HepG2 (cell line): ENCODE results near the gene C5orf47. TPM values are rescaled to one million over a fixed set of nuclear protein-coding genes. Genes with fewer than 3 reads are reported as not detected.

Experiments used
- ATAC-seq: fragments of 200-7000 bp; cut with Tn5 transposase; 3 replicates; pipeline ENCODE4 v1.9.1; 2020; ENCODE audit warnings: mild to moderate bottlenecking, moderate library complexity
- BruUV-seq: library from RNA; stranded (reverse); fragments of 400-500 nt; replicated peaks from 2 replicates; lab custom pipeline; 2021; lab: Mats Ljungman, UMichigan
- CTCF ChIA-PET: fragments of 300-600 bp; formaldehyde crosslinking; extraction: SDS; loops from one replicate; lab custom pipeline; 2021; ENCODE audit warnings: low total read pairs, inconsistent platforms, low intra/inter-chr PET ratio; lab: Yijun Ruan, JAX
- POLR2A ChIA-PET: fragments of 350-600 bp; sonication (Branson Sonifier 250); formaldehyde crosslinking; loops from one replicate; lab custom pipeline; 2020; ENCODE audit warnings: antibody characterized with exemption, inconsistent platforms; lab: Yijun Ruan, JAX
- DNase-seq: peaks from one replicate; pipeline ENCODE4 v3.0.0-alpha.2; 2015; ENCODE audit warnings: low spot score
- FAIRE-seq: peaks from 3 replicates; lab custom pipeline; 2011; peaks lifted over from hg19 to GRCh38; lab: Jason Lieb, UNC
- H2AFZ ChIP-seq: one replicate; pipeline ENCODE4 v1.6.1; 2011; ENCODE audit warnings: low read length, inconsistent platforms
- H3K27ac ChIP-seq: fragments of 300-600 bp; 3 replicates; pipeline ENCODE4 v1.8.0; 2011; ENCODE audit warnings: mixed run types, mild to moderate bottlenecking, mixed read lengths, low read length, inconsistent platforms; ENCODE audit not compliant: insufficient read depth; ENCODE audit errors: extremely low read length
- H3K27me3 ChIP-seq, 2 experiments: fragments of 200-600 bp in 1 of 2; 2 replicates in 1 of 2; 3 replicates in 1 of 2; pipeline versions ENCODE4 v1.6.0 to v1.8.0; 2011; ENCODE audit warnings: low read length in 2 of 2, mild to moderate bottlenecking in 2 of 2, moderate library complexity in 2 of 2, inconsistent platforms in 1 of 2; ENCODE audit not compliant: insufficient read depth in 2 of 2, control insufficient read depth in 1 of 2
- H3K36me3 ChIP-seq, 2 experiments: fragments of 200-600 bp in 1 of 2; replicated peaks in 1 of 2; 2 replicates in 1 of 2; 3 replicates in 1 of 2; pipeline versions ENCODE4 v1.5.1 to v1.8.0; 2011; ENCODE audit warnings: low read length in 2 of 2, inconsistent platforms in 1 of 2; ENCODE audit not compliant: insufficient read depth in 2 of 2, control insufficient read depth in 1 of 2
- H3K4me1 ChIP-seq: 2 replicates; pipeline ENCODE4 v1.5.1; 2012; ENCODE audit warnings: low read length, inconsistent platforms; ENCODE audit not compliant: insufficient read depth
- H3K4me2 ChIP-seq: 2 replicates; pipeline ENCODE4 v1.6.0; 2011; ENCODE audit warnings: low read depth, low read length, inconsistent platforms
- H3K4me3 ChIP-seq, 3 experiments: fragments of 200-600 bp in 1 of 3; sonication (generic), shearing (Covaris generic) in 1 of 3; replicated peaks in 1 of 3; 2 replicates each; pipeline ENCODE4 v1.5.1; 2011 to 2016; ENCODE audit warnings: low read length in 3 of 3, inconsistent platforms in 2 of 3, low read depth in 2 of 3, mild to moderate bottlenecking in 2 of 3, control low read depth in 1 of 3, mixed read lengths in 1 of 3; ENCODE audit not compliant: insufficient read depth in 1 of 3
- H3K79me2 ChIP-seq: one replicate; pipeline ENCODE4 v1.6.1; 2011; ENCODE audit warnings: low read length, inconsistent platforms; ENCODE audit not compliant: insufficient read depth
- H3K9ac ChIP-seq: 2 replicates; pipeline ENCODE4 v1.6.0; 2011; ENCODE audit warnings: mild to moderate bottlenecking, low read depth, low read length, inconsistent platforms; ENCODE audit not compliant: insufficient read depth
- H3K9me3 ChIP-seq: 2 replicates; pipeline ENCODE4 v1.5.1; 2012; ENCODE audit warnings: mild to moderate bottlenecking, low read length
- H4K20me1 ChIP-seq: 2 replicates; pipeline ENCODE4 v1.6.0; 2011; ENCODE audit warnings: inconsistent platforms, mild to moderate bottlenecking, low read length, moderate library complexity; ENCODE audit not compliant: insufficient read depth
- ADNP ChIP-seq: sonication (generic); formaldehyde crosslinking; IDR thresholded peaks from 2 replicates; pipeline ENCODE4 v1.4.0; 2020; ENCODE audit warnings: missing genetic modification reagents
- ARNTL ChIP-seq: sonication (generic); formaldehyde crosslinking; IDR thresholded peaks from 2 replicates; pipeline ENCODE4 v1.4.0; 2020; ENCODE audit warnings: mild to moderate bottlenecking, missing genetic modification reagents
- ATAD3A ChIP-seq: sonication (generic); formaldehyde crosslinking; IDR thresholded peaks from 2 replicates; pipeline ENCODE4 v1.4.0; 2020; ENCODE audit warnings: missing genetic modification reagents
- CHD4 ChIP-seq: fragments of 200-600 bp; sonication (generic); IDR thresholded peaks from 2 replicates; pipeline ENCODE4 v1.7.0; 2017; ENCODE audit warnings: mild to moderate bottlenecking, low read length, borderline replicate concordance
- HNF1B ChIP-seq: sonication (generic); formaldehyde crosslinking; IDR thresholded peaks from 2 replicates; pipeline ENCODE4 v1.5.1; 2020; ENCODE audit warnings: mild to moderate bottlenecking, moderate library complexity, missing genetic modification reagents
- NR2C2 ChIP-seq: sonication (generic); formaldehyde crosslinking; IDR thresholded peaks from 2 replicates; pipeline ENCODE4 v1.4.0; 2020; ENCODE audit warnings: missing genetic modification reagents, mild to moderate bottlenecking, moderate library complexity, borderline replicate concordance
- RCOR2 ChIP-seq: IDR thresholded peaks from 2 replicates; pipeline ENCODE4 v1.6.1; 2016; ENCODE audit warnings: missing biosample characterization, missing genetic modification reagents
- SIX4 ChIP-seq: sonication (generic); formaldehyde crosslinking; IDR thresholded peaks from 2 replicates; pipeline ENCODE4 v1.4.0; 2020; ENCODE audit warnings: missing genetic modification reagents
- TCF7 ChIP-seq: sonication (generic); IDR thresholded peaks from 2 replicates; pipeline ENCODE4 v1.6.1; 2016; ENCODE audit warnings: antibody characterized with exemption, low read depth
- TSC22D2 ChIP-seq: sonication (generic); formaldehyde crosslinking; IDR thresholded peaks from 2 replicates; pipeline ENCODE4 v1.5.1; 2020; ENCODE audit warnings: missing genetic modification reagents, mild to moderate bottlenecking, borderline replicate concordance
- ZC3H4 ChIP-seq: sonication (generic); formaldehyde crosslinking; IDR thresholded peaks from 2 replicates; pipeline ENCODE4 v1.4.0; 2020; ENCODE audit warnings: missing genetic modification reagents, borderline replicate concordance
- ZMYM2 ChIP-seq: sonication (generic); formaldehyde crosslinking; IDR thresholded peaks from 2 replicates; pipeline ENCODE4 v1.8.0; 2022; ENCODE audit warnings: mild to moderate bottlenecking, missing genetic modification reagents
- ZMYM3 ChIP-seq: sonication (generic); formaldehyde crosslinking; IDR thresholded peaks from 2 replicates; pipeline ENCODE4 v1.5.1; 2020; ENCODE audit warnings: mild to moderate bottlenecking, missing genetic modification reagents
- ZNF75D ChIP-seq: sonication (generic); formaldehyde crosslinking; IDR thresholded peaks from 2 replicates; pipeline ENCODE4 v1.8.1; 2023; ENCODE audit warnings: missing genetic modification reagents, mild to moderate bottlenecking, borderline replicate concordance
- WGBS: methylation state at CpG from one replicate; pipeline ENCODE4 v1.1.6; 2017; ENCODE audit warnings: low lambda C conversion rate; 5-methylcytosine and 5-hydroxymethylcytosine counted together
- in situ Hi-C: cut with HindIII; loops from 2 replicates; pipeline ENCODE4 v1.10.0; 2017; ENCODE audit warnings: low pct_unique_long_range_greater_than_20kb; ENCODE audit not compliant: extremely low pct_ligation_motif_present
- intact Hi-C: fragments of 100-400 bp; cut with micrococcal nuclease; formaldehyde crosslinking; loops from one replicate; pipeline ENCODE4 v1.10.0; 2022; ENCODE audit not compliant: unreplicated experiment
- polyA plus RNA-seq, 8 experiments: library from polyadenylated mRNA; depleted of rRNA in 3 of 8; stranded (reverse) in 7 of 8; unstranded in 1 of 8; fragments of >200 nt; fragmentation: Illumina TruSeq in 4 of 8; extraction: Trizol in 4 of 8; gene quantifications; 2 replicates each; pipeline versions ENCODE4 v1.2.1 to v1.2.3, GENCODE V29; 2011 to 2016; ENCODE audit warnings: low read depth in 4 of 8, missing spikeins in 1 of 8, mixed read lengths in 1 of 8; ENCODE audit not compliant: insufficient read depth in 1 of 8
- total RNA-seq, 5 experiments: library from RNA; depleted of rRNA; stranded (reverse); fragments of >200 nt; fragmentation: Illumina TruSeq; extraction: Trizol; gene quantifications; 2 replicates each; pipeline ENCODE4 v1.2.3, GENCODE V29; 2016; ENCODE audit warnings: low read depth in 1 of 5
- TF ChIP-seq, protein P1 (sequence below): sonication (generic); formaldehyde crosslinking; IDR thresholded peaks from 2 replicates; pipeline ENCODE4 v1.5.0; 2020; ENCODE audit warnings: mild to moderate bottlenecking, missing genetic modification reagents, moderate library complexity
- TF ChIP-seq, protein P2 (sequence below): sonication (generic); formaldehyde crosslinking; IDR thresholded peaks from 2 replicates; pipeline ENCODE4 v1.5.1; 2020; ENCODE audit warnings: mild to moderate bottlenecking, missing genetic modification reagents, moderate library complexity

Gene C5orf47
- total and polyA plus RNA-seq, 2 of the 13 experiments (the other 11 are each of a cell fraction or from before 2014, with no cell fraction given) = not detected

GRCh38 chr5:173970878-173971650, 17.9 kb upstream of the C5orf47 start:
- DNase-seq (peak; percentile 24), ATAC-seq (no peak), FAIRE-seq (peak; percentile 28)
- Histone ChIP-seq H3K27me3 (no peaks in the 10 kb centered on the region), H3K9me3 (no peaks in the 10 kb centered on the region), H3K4me1 (peaks cover 81% of the 10 kb centered on the region), H2AFZ (no peak overlapping the region), H4K20me1 (no peaks in the 10 kb centered on the region), H3K4me3 (peak overlapping the region in 1 of 3 experiments; percentile 53; a peak in 1 of 6 replicates), H3K27ac (peak overlapping the region; percentile 85), H3K4me2 (peak overlapping the region; percentile 68), H3K9ac (peak overlapping the region; percentile 71; the same call in 1 of the 2 replicates), H3K36me3 (no peaks in the 10 kb centered on the region), H3K79me2 (no peaks in the 10 kb centered on the region)
- intact Hi-C loops (no loop called here), in situ Hi-C loops (loop anchor here (5.0 to 25.0 kb wide), 3 partner anchors 79 to 354 kb away; partner anchors contain the start of gene BOD1)
- no TSS peak for BruUV-seq
- POLR2A ChIA-PET = interaction anchor here (0.6 to 3.3 kb wide), 11 partner anchors 17 to 345 kb away, joined by 3 to 44 read pairs (median 11); partner anchors contain the start of gene CPEB4
- CTCF ChIA-PET = no interaction called here
- 92% methylated on average over 18 of the region's 18 CpGs for WGBS
- TF ChIP-seq SIX4 (CRISPR knock-in tag) (peak; percentile 19; the same call in 1 of the 2 replicates), ZNF75D (no peak), ARNTL (0 out of 2 replicates have a peak, but pooled peaks have one; percentile 16), TSC22D2 (CRISPR knock-in tag) (no peak), HNF1B (peak; percentile 45; the same call in 1 of the 2 replicates), ZMYM3 (peak; percentile 92), ATAD3A (CRISPR knock-in tag) (no peak), RCOR2 (CRISPR knock-in tag) (peak; percentile 64; the same call in 1 of the 2 replicates), NR2C2 (CRISPR knock-in tag) (no peak), ZC3H4 (CRISPR knock-in tag) (no peak), CHD4 (0 out of 2 replicates have a peak, but pooled peaks have one; percentile 32), TCF7 (peak; percentile 21; the same call in 1 of the 2 replicates), ADNP (peak; percentile 83), ZMYM2 (CRISPR knock-in tag) (0 out of 2 replicates have a peak, but pooled peaks have one; percentile 22)
- TF ChIP-seq, protein P1, sequence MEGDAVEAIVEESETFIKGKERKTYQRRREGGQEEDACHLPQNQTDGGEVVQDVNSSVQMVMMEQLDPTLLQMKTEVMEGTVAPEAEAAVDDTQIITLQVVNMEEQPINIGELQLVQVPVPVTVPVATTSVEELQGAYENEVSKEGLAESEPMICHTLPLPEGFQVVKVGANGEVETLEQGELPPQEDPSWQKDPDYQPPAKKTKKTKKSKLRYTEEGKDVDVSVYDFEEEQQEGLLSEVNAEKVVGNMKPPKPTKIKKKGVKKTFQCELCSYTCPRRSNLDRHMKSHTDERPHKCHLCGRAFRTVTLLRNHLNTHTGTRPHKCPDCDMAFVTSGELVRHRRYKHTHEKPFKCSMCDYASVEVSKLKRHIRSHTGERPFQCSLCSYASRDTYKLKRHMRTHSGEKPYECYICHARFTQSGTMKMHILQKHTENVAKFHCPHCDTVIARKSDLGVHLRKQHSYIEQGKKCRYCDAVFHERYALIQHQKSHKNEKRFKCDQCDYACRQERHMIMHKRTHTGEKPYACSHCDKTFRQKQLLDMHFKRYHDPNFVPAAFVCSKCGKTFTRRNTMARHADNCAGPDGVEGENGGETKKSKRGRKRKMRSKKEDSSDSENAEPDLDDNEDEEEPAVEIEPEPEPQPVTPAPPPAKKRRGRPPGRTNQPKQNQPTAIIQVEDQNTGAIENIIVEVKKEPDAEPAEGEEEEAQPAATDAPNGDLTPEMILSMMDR (CRISPR knock-in tag) = peak; percentile 56
- TF ChIP-seq, protein P2, sequence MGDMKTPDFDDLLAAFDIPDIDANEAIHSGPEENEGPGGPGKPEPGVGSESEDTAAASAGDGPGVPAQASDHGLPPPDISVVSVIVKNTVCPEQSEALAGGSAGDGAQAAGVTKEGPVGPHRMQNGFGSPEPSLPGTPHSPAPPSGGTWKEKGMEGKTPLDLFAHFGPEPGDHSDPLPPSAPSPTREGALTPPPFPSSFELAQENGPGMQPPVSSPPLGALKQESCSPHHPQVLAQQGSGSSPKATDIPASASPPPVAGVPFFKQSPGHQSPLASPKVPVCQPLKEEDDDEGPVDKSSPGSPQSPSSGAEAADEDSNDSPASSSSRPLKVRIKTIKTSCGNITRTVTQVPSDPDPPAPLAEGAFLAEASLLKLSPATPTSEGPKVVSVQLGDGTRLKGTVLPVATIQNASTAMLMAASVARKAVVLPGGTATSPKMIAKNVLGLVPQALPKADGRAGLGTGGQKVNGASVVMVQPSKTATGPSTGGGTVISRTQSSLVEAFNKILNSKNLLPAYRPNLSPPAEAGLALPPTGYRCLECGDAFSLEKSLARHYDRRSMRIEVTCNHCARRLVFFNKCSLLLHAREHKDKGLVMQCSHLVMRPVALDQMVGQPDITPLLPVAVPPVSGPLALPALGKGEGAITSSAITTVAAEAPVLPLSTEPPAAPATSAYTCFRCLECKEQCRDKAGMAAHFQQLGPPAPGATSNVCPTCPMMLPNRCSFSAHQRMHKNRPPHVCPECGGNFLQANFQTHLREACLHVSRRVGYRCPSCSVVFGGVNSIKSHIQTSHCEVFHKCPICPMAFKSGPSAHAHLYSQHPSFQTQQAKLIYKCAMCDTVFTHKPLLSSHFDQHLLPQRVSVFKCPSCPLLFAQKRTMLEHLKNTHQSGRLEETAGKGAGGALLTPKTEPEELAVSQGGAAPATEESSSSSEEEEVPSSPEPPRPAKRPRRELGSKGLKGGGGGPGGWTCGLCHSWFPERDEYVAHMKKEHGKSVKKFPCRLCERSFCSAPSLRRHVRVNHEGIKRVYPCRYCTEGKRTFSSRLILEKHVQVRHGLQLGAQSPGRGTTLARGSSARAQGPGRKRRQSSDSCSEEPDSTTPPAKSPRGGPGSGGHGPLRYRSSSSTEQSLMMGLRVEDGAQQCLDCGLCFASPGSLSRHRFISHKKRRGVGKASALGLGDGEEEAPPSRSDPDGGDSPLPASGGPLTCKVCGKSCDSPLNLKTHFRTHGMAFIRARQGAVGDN (CRISPR knock-in tag) = peak; percentile 42
